Smooth muscle cell of the brain vasculature (primary cell): Measurements from ENCODE around the gene MCCC1.
A peak's percentile ranks its signal among the peaks of the same experiment; 100 is the strongest.

Experiments
- DNase-seq: peaks from one replicate; pipeline ENCODE4 v3.0.0-alpha.2; 2012; ENCODE audit warnings: low read depth, low spot score

MCCC1 gene

DNA sequence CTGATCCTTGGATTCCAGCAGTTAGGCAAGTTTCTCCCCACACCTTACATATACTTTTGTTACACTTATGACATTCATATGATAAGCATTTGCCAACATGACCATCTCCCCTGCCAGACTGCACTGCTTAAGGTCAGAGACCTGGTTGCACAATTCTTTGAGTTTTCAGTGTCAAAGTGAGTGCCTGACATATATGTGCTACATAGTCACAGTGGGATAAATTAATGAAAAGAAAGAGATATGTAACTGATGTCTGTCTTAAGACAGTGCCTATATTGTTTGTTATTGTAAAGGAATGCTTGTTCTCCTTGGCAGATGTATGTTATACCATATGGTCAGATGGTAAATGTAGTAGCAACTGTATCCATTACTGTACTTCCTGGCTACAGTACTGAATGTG lies 115.4 kb downstream of the MCCC1 start:
- no peak for DNase-seq

DNA sequence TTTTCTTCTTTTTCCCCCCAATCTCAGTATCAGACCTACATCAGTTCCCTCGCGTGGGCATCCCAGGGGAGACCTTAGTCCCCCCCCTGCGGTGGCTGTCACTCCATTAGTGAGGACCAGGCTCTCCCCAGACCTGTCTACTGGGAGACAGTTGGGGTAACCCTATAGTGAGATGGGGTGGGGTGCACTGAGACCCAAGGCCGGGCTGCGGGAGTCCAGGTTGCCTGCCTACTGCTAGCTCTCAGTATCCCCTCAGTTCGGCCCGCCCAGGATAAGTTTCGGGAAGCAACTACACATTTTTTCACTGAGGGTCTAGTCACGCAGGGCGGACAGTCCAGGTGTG lies 118.3 kb downstream of the MCCC1 start:
- DNase-seq: no peak

DNA sequence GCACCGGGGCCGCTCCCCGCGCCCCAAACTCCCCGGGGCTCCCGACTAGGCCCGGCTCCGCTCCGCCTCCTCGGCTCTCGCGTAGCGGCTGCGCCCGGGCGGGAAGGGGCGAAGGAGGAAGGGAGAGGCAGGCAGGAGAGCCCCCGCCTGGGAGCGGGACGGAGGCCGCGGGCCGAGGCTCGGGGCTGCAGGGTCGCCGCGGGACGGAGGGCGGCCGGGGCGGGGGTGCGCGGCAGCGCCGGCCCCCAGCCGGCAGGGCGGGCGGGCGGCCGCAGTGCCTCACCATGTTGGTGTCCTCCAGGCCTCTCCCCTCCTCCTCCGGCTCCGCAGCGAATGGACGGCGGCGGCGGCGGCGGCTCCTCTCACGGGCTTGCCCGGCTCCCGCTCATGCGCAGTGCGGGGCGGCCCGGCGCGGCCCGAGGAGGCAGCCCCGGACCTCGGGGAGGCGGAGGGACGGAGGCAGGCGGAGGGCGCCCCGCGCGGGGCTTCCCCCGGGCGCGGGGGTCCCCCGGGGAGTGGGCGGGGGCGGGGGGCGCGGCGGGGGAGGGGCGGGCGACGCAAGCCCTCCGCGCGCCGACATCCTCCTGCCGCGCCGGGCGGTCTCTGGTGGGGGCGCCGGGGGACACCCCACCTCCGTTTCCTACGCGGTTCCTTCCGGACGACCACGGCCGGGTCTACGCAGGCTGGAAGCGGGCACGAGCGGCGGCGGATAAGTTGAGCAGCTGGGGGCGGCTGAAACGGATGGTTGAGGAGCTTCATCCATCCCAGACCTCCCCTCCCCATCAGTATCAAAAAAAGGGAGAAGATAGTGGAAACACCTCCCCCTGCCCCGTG lies 118.9 kb downstream of the MCCC1 start, which contains the start of gene DCUN1D1:
Gene DCUN1D1, minus strand, starts transcription at position 335 of the 834 bp plus-strand sequence. Its CDS starts 49 bp downstream, at position 286.
- peak; percentile 56 for DNase-seq

DNA sequence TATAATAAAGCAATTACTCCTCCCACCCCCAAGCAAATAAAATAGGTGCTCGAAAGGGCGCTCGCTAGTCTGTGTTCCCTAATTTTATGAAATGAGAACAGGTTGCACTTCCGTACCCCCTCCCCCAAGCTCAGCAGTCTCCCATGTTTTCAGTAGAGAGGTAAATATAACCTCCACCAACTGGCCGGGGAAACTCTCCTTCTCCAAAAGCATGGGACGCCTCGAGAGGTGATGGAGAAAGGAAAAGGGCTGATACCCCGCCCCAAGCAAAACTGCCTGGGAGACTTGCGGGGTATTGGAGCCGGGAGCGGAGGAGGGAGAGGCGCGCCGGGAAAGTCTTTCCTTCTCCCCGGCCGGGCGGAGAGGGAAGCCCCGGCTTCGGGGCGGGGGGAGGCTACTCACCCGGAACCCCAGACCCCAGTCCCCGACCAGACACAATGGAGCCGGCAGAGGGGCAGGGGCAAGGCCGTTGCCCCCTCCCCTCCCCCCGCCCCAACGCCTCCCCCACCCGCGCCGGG lies 119.6 kb downstream of the MCCC1 start:
- DNase-seq: no peak

DNA sequence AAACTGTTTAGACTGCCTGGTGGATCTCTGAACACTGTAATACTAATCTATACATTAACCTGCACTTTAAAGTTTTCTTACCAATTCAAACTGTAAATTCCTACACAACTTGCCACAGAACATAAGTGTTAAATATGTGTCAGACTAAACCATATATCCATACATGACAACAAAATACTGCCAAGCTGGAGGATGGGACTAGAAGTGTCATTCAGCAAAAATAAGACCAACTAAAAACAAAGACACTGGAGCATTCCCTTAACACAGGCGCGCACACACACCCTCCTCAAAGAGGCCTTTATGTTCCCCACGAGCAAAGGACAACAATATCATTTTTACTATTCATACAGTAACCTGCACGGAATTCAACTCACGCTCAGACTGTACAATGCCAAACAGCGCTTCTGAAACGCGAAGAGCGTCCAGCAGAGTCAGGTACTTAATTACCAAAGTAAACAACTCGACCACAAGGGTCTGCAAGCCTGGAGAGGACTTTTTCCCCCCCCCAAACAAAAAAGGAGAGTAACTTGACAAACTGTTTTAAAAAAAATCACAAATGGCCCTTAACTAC lies 120.1 kb downstream of the MCCC1 start:
- no peak for DNase-seq

DNA sequence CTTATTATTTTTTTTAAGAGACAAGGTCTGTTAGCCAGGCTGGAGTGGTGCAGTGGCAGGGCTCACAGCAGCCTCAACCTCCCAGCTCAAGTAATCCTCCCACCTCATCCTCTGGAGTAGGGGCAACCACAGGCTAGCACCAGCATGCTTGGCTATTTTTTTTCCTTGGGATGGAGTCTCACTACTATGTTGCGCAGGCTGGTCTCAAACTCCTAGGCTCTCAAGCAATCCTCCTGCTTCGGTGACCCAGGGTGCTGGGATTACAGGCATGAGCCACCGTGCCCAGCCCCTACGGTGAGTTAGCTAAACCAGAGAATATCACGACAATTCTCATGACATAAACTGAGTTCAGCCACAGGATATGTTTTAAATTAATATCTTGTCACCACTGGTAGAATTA lies 120.9 kb downstream of the MCCC1 start:
- no peak for DNase-seq

DNA sequence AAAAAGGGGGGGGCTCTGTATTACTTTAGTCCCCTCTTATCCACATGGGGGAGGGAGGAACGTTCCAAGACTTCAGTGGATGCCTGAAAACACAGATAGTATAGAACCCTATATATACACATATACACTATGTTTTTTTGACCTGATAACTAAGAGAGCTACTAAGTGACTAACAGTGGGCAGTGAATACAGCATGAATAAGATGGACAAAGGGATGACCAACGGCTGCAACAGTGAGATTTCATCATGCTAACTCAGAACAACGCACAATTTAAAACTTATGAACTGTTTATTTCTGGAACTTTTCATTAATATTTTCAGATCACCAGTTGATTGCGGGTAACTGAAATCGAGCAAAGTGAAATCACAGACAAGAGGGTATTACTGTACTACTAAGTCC lies 126.2 kb downstream of the MCCC1 start:
- DNase-seq: no peak

DNA sequence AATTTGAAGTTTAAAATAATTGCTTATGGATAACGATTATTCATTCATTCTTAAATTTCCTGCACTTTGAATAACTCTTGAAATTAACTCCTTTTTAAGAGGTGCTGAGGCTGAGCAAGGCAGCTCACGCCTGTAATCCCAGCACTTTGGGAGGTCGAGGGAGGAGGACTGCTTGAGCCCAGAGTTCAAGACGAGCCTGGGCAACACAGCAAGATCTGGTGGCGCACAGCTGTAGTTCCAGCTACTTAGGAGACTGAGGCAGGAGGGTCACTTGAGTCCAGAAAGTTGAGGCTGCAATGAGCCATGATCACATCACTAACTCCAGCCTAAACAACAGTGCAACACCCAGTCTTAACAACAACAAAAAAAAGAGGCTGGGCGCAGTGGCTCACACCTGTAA lies 126.9 kb downstream of the MCCC1 start:
- no peak for DNase-seq

DNA sequence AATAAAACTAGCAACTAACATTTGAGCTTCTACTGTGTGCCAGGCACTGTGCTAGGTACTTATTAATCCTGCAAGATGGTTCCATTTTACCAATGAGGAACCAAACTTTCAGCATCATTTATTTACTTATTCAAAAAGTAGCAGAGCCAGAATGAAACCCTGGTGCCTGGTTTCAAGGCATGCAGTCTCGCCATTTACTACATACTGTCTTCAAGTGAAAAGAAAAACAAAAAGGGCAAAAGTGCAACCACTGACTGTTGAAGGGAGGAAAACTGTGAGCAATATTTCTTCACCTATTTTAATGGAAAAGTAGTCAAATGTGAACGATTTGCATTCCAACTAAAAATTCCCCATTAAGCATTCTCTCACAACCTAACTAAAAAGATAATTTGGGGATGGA lies 127.7 kb downstream of the MCCC1 start:
- peak; percentile 56 for DNase-seq

DNA sequence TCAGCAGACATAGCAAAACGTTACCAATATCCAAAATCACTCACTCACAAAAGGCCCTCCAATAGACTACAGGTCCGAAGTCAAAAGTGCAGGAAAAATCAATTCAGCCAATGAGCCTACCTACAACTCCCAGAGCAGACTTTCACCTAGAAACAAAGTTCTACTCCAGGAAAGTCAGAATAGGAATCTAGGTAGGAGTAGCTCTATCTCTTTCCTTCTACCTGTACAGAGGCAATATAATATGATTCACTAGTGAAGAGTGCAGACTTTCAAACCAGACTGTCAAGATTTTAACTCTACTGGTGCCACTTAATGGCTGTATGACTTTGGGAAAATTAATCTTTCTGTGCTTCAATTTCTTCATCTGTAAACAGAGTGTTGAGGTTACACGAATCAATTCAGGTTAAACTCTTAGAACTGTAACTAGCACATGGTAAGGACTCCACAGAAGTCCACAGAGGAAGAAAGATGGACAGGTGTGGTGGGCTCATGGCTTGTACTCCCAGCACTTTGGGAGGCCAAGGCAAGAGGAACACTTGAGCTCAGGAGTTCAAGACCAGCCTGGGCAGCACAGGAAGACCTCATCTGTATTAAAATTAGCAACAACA lies 128.4 kb downstream of the MCCC1 start:
- DNase-seq: no peak

DNA sequence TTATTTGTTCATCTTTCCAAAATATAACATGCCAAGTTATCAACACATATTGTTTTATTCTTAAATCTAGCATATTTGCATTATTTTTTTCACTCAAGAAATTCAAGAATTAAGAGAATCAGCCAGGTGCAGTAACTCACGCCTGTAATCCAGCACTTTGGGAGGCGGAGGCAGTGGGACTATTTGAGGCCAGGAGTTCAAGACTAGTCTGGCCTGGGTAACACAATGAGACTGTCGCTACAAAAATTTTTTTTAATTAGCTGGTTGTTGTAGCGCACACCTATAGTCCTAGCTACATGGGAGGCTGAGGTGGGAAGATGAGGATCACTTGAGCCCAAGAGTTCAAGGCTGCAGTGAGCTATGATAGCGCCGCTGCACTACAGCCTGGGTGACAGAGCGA lies 129.4 kb downstream of the MCCC1 start:
- no peak for DNase-seq

DNA sequence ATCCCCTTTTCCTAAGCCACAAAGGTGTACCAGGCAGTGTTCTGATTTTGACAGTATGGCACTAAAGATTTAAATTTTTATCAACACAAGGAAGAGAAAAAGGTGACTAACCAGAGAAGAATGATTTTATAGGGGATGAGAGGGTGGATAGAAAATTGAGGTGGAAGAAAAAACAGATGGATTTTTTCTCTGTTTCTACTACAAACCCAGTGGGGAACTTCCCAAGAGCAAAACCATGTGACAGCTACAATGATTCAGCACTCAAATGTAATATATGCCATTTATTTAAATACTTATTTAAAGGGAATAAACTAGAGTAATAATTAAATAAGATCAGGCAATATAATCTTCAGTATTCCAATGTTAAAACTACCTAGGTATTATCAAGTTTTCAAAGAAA lies 130.0 kb downstream of the MCCC1 start:
- peak; percentile 21 for DNase-seq

DNA sequence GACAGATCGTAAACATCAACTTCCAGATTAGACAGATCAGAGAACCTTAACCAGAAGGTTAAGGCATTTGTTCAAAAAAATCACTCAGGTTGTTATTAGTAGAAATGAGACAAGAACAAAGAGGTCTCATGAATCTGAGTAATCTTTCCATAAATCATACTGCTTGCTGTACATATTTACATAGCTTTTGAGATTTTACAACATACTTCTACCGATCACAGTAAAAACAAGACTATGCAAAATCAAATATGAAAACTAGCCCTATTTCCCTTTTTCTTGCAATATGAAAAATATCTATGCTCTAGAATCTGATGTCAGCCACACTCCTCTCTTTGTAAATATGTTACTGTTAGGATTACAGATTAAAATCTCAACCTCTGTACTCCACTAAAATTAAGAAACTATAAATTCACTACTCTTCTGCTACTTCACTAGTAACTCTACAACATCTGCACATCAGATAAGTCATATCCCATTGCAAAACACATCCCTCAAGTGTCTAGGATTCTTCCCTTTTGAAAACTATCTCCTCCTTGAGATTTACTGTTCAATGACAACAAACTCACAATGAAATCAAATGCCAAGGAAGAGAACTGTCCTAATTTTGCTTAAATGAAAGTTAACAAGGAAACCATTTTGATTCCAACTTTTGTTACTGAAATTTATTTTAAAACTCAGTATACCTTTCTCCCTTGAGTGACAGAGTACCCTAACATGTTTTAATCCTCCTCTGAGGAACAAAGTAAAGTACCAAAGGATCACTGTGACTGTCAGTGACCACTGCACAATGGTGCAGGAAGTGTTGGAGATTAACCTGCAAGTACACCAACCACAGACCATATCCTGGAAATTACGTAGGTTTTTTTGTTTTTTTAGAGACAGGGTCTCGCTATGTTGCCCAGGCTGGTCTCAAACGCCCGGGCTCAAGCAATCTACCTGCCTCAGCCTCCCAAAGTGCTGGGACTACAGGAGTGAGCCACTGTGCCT lies 131.8 kb downstream of the MCCC1 start:
- DNase-seq: no peak

DNA sequence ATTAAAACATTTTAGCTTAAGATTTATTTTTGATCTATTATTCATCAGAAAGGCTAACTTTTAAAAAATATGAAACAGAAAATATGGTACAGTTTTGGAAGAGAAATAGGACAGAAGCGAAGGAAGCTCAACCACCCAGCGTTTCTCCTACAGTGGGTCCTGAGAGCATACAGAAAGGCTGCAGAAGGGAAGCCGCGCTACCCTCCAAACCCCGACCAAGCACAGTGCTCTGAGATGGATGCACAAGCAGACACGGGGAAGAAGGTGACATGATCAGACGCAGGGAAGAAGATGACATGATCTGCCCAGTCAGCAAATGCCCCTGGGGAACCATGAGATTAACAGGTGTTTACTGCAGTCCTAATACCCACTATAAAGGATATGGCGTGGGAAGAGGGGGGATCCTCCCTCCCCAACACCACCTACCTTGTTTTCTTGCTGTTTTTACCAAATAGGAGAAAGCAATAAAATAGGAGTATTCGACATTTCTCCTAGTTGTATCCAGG lies 133.4 kb downstream of the MCCC1 start:
- no peak for DNase-seq
